Neural progenitor cell (in vitro differentiated cells): Measurements from ENCODE around the gene VTCN1.

Experiments used
- EZH2 ChIP-seq: fragments of 200-600 bp; sonication (generic); IDR thresholded peaks from 2 replicates; pipeline ENCODE4 v1.6.1; 2017; ENCODE audit warnings: antibody characterized with exemption, mild to moderate bottlenecking, moderate library complexity
- EZH2phosphoT487 ChIP-seq: fragments of 200-600 bp; sonication (generic); IDR thresholded peaks from 2 replicates; pipeline ENCODE4 v1.6.1; 2017; ENCODE audit warnings: antibody characterized with exemption
- TF ChIP-seq, protein P1 (sequence below): fragments of 200-600 bp; sonication (generic); IDR thresholded peaks from 2 replicates; pipeline ENCODE4 v1.5.1; 2017; ENCODE audit warnings: antibody characterized with exemption, mild to moderate bottlenecking

GRCh38 chr1:117166076-117166475 is 44.7 kb downstream of the VTCN1 start:
- TF ChIP-seq EZH2 (no peak), EZH2phosphoT487 (no peak)
- TF ChIP-seq, protein P1, sequence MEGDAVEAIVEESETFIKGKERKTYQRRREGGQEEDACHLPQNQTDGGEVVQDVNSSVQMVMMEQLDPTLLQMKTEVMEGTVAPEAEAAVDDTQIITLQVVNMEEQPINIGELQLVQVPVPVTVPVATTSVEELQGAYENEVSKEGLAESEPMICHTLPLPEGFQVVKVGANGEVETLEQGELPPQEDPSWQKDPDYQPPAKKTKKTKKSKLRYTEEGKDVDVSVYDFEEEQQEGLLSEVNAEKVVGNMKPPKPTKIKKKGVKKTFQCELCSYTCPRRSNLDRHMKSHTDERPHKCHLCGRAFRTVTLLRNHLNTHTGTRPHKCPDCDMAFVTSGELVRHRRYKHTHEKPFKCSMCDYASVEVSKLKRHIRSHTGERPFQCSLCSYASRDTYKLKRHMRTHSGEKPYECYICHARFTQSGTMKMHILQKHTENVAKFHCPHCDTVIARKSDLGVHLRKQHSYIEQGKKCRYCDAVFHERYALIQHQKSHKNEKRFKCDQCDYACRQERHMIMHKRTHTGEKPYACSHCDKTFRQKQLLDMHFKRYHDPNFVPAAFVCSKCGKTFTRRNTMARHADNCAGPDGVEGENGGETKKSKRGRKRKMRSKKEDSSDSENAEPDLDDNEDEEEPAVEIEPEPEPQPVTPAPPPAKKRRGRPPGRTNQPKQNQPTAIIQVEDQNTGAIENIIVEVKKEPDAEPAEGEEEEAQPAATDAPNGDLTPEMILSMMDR = no peak
